ENCODE data around the gene QRSL1.

GRCh38 chr6:106586815-106587415, 42.5 kb upstream of the QRSL1 start:
- TF ChIP-seq MAFK (IDR thresholded peaks at IDR 0.05; ENCODE audit: low read depth, low read length), result no peak
- no peak for TF ChIP-seq RAD21 (IDR thresholded peaks at IDR 0.05; ENCODE audit: low read length)
- TF ChIP-seq CEBPB (IDR thresholded peaks at IDR 0.05; ENCODE audit: low read depth, low read length), result no peak
- no peak for TF ChIP-seq CTCF (conservative IDR thresholded peaks at IDR 0.05; ENCODE audit: low read depth, low read length)
- no peak for TF ChIP-seq MXI1 (IDR thresholded peaks at IDR 0.05; ENCODE audit: borderline replicate concordance, low read depth, low read length)
- TF ChIP-seq RFX5 (IDR thresholded peaks at IDR 0.05; ENCODE audit: low read depth, low read length), result no peak
- no peak for TF ChIP-seq POLR2A (IDR thresholded peaks at IDR 0.05; ENCODE audit: low read depth, low read length)
- TF ChIP-seq MAZ (IDR thresholded peaks at IDR 0.05; ENCODE audit: borderline replicate concordance, low read depth, low read length), result no peak
- TF ChIP-seq RCOR1 (IDR thresholded peaks at IDR 0.05; ENCODE audit: insufficient replicate concordance, low read length), result no peak
- no peak for TF ChIP-seq USF2 (IDR thresholded peaks at IDR 0.05; ENCODE audit: low read depth, low read length)
- TF ChIP-seq FOS (IDR thresholded peaks at IDR 0.05; ENCODE audit: low read depth, low read length), result no peak
- no peak for TF ChIP-seq SMC3 (IDR thresholded peaks at IDR 0.05; ENCODE audit: low read depth, low read length)
- TF ChIP-seq CHD1 (IDR thresholded peaks at IDR 0.05; ENCODE audit: low read depth, low read length), result no peak

Data from IMR-90 (cell line).